EL (cell line): Measurements from ENCODE around the gene MED14.

Source experiments
- DNase-seq: peaks from one replicate; pipeline ENCODE4 v3.0.0-alpha.2; 2016

The MED14 gene

DNA sequence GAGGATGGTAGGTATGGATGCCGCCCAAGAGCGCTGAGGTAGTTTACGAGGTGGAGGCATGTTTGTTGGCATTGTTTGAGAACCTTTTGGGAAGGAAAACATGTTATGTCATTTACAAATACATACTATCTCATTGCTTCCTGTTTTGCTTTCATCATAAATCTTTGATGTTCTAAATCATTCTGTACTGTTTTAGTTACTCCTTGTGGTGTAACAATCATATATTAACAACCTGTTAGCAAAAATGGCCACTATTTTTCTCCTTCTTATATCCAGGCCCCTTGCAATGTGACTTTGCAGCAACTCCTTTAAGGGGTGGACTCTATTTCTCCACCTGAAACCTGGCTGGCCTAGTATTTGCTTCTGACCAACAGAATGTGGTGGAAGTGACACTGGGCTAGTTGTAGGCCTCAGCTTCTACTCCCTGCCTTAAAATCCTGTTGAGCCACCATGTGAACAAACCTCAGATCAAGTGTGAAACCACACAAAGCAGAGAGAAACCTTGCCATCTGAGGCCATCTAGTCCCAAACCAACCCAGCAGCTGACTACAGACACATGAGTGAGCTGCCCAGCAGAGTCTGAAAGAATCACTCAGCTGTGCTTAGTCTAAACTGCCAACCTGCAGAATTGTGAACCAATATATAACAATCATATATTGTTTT lies 72.1 kb downstream of the MED14 start:
- no peak for DNase-seq

- no peak for DNase-seq
Measured at GRCh38 chrX:40661489-40661888, 73.9 kb downstream of the MED14 start.

DNA sequence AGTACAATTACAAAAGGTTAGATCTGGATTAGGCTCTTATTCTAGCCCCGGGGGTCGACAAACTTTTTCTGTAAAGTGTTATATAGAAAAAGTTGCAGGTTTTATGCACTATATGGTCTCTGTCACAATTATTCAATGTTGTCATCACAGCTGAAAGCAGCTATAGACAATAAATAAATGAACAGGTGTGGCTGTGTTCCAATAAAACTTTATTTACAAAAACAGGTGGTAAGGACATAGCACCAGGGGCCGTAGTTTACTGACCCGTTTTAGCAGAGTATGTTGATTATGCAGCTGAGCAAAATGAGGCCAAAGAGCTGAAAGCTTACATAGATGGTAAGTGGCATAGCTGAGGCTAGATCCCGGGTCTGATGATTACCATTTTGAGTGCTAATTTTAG lies 75.0 kb downstream of the MED14 start:
- no peak for DNase-seq

DNA sequence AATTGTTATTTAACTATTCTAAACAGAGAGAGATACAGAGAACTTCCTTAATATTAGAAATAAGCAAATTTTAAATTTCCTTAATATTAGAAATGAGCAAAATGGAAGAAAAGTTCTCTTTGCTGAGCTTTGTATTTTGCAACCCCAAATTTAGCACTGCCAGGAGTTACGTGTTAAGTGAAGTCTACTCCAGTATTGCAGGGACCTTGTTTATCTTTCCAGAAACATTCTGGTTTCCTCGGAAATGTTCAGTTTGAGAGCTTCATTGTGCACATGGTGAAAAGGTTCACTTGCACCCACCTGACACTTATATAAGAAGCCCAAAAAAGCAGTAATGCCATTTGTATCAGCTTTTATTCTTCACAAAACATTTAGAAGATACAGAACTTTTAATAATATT lies 81.8 kb downstream of the MED14 start:
- DNase-seq: no peak

DNA sequence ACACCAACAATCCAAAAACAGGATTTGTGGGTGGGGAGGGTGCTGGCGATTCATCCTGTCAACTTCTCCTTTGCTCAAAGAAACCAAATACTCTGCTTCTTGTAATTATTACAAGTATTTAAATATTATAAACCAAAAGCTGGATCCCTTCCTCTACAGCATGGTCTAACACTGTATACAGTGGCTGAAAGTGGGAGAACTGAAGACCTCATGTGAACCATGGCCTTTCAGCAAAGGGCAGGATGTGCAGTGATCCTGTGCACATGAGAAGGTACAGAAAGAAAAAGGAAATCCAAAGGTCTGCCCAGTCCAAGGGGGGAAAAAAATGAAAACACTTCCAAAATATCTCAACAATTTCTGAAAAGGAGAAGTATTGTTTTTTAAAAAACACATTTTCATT lies 82.7 kb downstream of the MED14 start:
- no peak for DNase-seq

DNA sequence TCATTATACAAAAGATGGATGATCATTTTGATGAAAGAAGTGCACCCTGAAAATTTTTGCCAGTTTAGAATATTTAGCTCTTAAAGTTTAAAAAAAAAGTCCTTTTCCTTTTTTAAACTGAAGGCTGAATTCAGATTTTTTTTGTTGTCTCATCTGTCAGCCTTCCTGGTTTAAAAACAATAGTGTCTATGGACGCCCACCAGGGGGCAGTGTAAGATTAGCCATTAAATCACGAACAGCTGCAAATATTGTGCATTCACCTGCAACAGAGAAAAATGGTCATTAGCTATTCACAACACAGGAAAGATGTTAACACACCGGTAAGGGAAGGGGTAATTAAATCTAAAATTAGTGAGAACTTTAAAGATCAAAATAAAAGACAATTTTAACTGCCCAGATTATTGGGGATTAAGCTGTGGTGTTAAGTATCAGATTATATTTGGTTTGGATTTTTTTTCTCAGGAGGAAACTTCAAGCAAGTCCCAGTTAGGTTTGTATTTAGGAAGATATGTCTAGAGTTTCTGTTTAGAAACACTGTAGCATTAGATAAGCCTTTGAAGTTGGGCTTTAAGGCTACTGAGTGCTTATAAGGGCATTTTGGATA lies 83.6 kb downstream of the MED14 start:
- DNase-seq: peak; percentile 47

DNA sequence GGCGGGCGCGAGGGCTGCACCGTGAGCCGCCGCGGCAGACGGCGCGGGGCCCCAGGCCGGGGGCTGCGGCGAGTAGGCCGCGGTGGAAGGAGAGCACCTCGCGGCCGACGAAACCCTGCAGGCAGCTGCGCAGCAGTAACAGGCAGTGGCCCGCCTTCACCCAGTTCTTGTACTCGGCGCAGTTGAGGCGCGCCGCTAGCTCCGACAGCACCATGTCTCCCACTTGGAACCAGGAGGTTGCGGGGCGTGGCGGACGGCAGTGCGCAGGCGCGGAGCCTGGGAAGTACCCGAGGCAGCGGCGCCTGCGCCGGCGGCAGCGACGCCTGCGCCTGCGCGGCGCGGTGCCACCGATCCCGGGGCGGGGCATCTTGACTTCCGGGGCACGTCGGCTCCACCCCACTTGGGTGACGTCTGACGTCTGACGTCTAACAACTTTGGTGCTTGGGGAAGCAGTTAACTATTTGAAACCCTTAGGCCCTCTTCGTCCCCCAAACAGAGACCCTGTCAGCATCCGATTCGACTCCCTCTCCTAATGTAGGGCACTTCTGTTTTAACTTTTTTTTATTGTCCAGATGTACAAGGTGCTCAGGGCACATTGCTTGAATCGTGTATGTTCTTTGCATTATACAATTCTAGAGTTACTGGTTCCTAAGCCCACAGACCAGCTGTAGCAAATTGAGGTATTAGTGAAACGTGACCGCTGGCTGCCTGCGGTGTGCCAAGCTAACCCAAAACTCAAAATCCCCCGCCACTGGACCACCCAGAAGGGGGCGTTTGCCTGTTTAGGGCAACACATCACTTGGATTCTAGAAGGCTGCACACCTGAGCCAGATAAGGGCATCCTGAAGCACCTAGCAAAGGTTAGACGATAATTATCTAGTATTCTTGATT lies 87.8 kb downstream of the MED14 start, which contains the start of gene CXorf38:
Gene CXorf38, minus strand, starts transcription at position 255 of the 891 bp plus-strand sequence. Its CDS starts 41 bp downstream, at position 214.
- DNase-seq: peak; percentile 84

DNA sequence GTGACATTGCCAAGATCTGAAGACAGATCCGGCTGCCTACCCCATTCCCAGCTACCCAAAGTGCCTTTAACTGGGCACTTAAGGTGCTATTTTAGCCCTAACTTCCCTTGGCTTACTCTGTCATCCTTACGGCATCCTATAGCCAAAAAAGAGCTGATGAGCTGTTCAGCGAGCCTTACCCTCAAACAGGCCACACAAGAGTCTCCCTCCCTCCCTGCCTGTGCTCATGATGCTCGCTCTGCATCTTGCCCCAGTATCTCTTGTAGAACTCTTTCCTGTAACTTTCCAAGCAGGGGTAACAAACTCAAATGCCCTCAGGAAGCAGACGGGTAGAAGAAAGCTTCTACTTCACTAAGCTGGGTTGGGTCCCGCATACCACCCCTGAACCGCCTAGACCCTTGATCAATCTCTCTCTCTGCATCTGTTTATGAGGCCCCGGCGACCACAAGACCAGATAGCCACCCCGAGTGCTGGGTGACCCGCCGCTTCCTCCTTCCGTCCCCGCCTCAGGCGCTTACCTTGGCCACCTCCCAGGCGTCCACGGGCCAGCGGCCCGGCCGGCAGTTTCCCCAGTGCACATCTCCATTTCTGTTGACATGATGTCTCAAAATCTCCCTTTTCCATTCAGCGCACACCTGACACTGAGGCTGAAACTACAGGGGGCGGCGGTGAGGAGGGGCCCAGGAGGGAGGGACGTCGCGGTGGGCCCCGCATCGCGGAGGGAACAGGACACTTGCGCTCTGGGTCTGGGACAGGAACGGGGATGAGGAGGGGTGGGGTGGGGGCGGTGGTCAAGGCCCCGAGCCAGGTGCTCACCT lies 88.6 kb downstream of the MED14 start:
- DNase-seq: peak; percentile 33

GRCh38 chrX:40644821-40645358 lies 90.5 kb downstream of the MED14 start:
- peak; percentile 70 for DNase-seq

DNA sequence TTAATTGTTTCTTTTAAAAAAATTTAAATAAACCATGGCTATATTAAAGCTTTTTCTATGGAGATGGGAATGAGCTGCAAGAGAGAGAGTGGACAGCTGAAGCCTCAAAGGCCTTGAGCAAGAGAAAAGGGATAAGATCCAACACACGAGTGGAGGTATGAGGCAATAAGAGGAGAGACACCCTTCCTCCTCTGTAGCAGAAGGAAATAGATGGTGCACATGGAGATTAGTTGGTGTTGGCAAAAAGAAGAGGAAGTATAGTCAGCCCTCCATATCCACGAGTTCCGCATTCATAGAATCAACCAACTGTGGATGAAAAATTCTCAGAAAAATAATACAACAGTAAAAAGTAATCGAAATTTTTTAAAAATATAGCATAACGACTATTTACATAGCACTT lies 91.2 kb downstream of the MED14 start:
- DNase-seq: peak; percentile 22

GRCh38 chrX:40637687-40638086 lies 97.7 kb downstream of the MED14 start:
- DNase-seq: no peak

DNA sequence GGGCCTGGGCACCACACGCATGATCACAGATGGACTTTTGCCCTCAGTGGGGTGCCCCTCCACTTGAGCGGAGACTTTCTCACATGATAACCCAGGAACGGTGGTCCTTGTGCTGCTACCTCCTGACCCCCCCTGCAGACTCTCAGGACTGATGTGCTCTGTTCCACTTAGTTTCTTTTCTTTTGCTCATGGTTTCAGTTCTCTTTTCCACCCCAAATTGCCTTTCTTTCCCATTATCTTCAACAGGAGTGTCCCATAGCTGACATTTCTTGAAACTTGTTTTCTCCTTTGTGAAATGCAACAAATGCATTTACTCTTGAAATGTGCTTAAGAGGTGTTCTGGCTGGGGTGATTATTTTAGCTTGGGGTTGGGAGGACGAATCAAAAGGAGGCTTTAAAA lies 103.1 kb downstream of the MED14 start:
- DNase-seq: no peak

DNA sequence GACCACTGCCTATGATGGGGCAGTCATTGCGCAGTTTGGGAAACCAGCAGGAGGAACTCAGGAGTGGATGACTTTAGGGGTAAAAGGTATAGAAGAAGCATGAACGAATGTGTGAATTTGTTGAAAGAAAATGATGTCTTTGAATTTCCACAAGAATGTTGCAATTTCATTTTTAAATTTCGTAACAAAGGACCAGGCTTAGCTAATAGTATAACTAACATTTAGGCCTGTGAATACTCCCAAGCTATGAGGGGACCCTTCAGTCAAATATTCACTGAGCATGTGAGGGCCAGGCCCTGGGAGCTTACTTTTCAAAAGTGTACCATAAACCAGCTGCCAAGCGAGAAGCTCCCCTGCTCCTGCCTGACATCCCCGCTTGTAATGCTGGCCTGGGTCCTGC lies 106.8 kb downstream of the MED14 start:
- DNase-seq: no peak

DNA sequence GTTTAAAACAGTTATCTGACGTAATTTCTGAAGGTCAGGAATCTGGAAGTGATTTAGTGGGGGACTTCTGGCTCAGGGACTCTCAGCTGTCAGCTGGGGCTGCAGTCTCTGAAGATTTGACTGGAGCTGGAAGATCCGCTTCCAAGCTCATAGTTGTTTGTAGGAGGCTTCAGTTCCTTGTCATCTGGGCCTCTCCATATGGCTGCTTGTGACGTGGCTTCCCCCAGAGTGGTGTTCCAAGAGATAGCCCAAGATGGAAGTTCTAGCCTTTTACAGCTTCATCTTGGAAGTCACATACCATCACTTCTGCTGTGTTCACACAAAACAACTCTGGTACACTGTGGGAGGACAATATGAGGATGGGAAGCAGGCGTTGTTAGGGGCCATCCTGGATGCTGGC lies 110.0 kb downstream of the MED14 start:
- no peak for DNase-seq

DNA sequence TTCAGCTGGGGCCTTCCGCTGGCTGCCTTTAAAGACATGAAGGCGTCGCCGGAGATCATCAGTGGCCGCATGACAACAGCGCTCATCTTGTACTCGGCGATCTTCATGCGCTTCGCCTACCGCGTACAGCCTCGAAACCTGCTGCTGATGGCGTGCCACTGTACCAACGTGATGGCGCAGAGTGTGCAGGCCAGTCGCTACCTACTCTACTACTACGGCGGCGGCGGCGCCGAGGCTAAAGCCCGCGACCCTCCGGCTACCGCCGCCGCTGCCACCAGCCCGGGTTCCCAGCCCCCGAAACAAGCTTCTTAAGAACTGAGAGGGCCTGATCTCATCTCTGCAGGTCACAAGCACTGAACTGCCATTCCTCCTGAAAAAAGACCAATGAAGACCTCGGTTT lies 111.7 kb downstream of the MED14 start:
- DNase-seq: no peak

DNA sequence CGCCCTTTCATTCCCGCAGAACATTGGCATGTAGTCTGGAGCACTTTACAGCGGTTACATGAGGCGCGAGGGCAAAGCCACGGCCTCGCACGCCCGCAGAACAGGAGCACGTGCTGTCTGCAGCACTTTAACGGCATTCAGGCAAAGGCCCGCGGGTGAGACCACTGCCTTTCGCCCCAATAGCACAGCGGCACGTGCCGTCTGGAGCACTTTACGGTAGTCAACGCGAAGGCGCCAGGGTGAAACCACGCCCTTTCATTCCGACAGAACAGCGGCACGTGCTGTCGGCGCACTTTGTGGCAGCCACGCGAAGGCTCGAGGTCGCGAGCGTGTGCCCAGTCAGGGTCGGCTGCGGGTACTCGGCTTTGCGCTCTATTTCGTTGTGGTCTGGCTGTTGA lies 112.2 kb downstream of the MED14 start, which contains the start of gene MPC1L:
Gene MPC1L, plus strand, starts transcription at position 290 of the 398 bp plus-strand sequence. CDS start 138 bp downstream, outside the sequence.
- no peak for DNase-seq

DNA sequence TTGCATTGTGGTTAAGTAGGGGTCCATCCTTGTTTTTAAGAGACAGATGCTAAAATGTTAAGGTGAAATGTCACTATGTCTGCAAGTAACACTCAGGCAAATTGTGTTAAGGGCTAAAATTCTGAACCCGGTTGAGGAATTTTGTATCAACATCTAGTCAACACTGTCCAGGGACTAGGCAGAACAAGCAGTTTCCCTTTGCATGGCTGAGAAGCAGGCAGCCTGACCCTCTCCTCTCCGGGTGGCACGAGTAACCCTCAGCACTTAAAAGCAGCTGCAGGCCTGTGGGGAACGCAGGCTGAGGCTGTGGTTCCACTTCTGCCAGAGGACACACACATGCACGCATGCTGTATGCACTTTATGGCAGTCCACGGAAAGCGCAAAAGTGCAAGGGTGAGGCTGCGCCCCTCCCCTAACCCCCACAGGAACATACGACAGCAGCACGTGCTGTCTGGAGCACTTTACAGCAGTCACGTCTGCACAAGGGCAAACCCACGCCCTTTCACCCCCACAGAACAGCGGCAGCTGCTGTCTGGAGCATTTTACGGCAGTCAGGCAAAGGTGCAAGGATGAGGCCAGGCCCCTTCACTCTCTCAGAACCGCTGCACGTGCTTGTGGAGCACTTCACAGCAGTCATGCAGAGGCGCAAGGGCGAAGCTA lies 112.7 kb downstream of the MED14 start:
- DNase-seq: no peak

DNA sequence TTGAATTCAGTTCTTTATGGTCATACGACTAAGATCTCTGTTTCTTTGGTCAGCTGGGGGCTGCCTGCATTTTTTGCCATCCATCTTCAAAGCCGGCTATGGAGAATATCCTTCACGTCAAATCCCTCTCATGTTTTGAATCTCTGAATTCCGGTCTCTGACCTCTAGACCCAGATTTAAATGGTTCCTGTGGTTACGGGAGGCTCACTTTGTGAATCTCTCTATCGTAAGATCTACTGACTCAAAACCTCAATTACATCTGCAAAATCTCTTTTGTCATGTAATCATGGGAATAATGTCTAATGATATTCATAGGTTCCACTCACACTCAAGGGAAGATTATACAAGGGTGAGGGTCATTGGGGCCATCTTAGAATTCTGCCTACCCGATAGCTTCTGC lies 117.8 kb downstream of the MED14 start:
- DNase-seq: no peak

GRCh38 chrX:40615976-40616375 lies 119.4 kb downstream of the MED14 start:
- no peak for DNase-seq

GRCh38 chrX:40612511-40612910 lies 122.8 kb downstream of the MED14 start:
- no peak for DNase-seq

- no peak for DNase-seq
Measured at GRCh38 chrX:40607381-40607780, 128.0 kb downstream of the MED14 start.

- no peak for DNase-seq
Measured at GRCh38 chrX:40603446-40603845, 131.9 kb downstream of the MED14 start.
